ELR (cell line): ENCODE data around the gene ADGRL1.
"Not testable (repeated sequence)": the region's sequence is repeated elsewhere in the genome, so short reads cannot be mapped to it uniquely, and the experiment has no call there.

Source experiments
- DNase-seq: peaks from one replicate; pipeline ENCODE4 v3.0.0-alpha.2; 2015; ENCODE audit warnings: low read depth

ADGRL1 gene

DNA sequence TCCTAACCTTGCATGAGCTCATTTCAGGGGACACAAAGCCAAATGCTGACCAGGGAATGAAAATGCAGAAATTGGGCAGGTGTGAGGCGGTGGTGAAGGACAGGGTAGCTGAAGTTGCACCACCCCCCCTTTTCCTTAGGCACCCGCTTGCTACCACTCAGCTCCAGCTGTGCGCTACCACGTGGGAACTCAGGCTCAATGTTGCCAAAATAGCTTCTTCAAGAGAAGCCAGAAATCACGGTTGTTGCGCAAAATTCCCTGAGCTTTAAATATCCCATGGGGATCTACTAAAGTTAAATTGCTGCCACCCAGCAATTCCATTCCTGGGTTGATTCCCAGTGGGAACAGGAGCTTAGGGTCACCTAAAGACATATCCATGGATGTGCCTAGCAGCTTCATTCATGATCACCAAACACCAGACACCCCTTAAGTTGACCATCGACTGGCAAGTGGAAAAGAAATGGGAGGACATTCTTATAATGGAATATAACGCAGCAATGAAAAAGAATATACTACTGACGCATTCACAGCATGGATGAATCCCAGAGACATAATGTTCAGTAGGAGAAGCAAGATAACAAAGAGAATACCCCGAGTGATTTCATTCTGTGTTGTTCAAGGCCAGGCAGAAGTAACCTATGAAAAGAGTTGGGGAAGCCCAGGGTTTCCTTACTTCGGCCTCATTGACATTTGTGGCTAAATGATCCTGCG, 12.8 kb upstream of the ADGRL1 start:
- DNase-seq: no peak

DNA sequence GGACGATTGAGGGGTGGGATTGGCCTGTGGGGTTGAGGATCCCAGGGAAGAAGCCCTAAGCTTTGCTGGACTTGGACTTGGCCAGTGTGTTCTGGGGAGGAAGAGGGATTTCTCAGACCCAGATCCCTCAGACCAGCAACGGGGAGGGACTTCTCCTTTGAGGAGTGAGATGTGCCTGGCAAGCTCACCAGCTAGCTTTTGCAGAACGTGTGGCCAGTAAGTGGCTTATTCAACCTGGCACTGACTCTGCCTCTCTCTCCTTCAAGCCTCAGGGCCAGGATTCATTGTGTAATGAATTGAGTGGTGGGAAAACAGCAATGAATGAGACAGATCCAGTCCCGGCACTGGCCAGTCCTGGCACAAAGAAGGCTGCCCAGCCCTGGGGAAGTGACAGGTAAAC, 11.9 kb upstream of the ADGRL1 start:
- not testable (repeated sequence) for DNase-seq

DNA sequence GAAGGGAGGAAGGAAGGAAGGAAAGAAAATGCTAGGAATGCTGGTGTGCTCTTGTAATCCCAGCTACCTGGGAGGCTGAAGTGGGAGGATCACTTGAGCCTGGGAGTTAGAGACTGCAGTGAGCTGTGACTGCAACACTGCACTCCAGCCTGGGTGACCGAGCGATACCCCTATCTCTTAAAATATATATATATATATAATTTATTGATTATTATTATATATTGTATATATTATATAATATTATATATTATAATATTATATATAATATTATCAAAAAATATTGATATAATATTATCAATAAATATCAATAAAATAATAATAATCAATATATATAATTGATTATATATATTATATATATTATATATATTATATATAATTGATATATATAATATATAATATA, 8.6 kb upstream of the ADGRL1 start:
- DNase-seq: no peak

DNA sequence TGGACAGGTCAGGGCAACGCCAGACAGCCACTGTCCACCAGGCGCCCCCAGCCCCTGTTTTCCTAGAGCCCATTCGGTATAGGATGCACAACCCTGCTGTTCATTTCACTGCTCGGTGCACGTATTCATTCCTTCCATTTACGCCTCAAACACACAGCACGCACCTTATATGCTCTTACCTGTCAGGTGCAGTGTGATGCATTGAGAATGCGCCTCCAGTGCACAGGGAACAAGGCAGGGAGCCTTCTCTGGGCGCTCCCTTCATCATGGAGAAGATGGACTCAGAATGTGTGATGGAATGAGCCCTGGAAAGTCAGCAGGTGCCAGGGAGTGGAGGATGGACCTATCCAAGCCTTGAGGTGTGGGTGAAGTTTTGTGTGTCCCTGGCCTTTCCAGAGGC, 4.2 kb upstream of the ADGRL1 start:
- DNase-seq: not testable (repeated sequence)

DNA sequence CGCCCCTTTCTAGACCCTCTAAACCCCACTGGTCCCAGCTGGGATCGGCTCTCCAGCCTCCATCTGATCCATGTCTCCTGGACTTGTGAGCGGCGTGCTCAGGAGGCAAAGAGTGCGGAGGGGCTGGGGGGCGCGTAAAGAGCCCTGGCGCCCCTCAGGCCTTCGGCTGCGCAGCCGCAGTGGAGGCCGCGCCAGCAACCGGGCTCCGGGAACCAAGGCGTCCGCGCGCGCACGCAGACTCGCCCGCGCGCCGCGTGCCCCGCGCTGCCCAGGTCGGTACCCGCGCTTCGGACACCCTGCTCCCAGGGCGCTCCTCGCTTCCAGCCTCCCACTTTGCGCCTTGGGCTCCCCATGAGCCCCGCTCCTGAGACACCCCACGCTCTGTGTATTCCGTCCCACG, 3.4 kb upstream of the ADGRL1 start:
- not testable (repeated sequence) for DNase-seq

DNA sequence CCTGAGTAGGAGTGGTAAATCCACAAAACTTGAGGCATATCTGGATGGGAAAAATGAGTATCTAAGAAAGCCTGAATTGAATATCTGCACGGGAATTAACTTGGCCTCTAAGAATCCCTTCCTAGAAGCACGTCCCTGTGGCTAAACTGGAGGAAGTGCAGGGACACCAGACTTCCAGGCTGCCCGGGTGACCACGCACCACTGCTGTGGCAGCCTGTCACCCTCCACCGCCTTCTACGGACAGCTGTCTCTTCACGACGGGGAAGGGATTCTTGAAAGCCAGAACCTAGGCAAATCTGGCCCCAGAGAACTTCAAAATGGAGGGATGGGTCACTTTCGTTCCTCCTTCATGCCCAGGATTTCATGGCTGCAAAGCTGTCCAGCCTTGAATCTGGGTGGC, 2.5 kb upstream of the ADGRL1 start:
- not testable (repeated sequence) for DNase-seq

DNA sequence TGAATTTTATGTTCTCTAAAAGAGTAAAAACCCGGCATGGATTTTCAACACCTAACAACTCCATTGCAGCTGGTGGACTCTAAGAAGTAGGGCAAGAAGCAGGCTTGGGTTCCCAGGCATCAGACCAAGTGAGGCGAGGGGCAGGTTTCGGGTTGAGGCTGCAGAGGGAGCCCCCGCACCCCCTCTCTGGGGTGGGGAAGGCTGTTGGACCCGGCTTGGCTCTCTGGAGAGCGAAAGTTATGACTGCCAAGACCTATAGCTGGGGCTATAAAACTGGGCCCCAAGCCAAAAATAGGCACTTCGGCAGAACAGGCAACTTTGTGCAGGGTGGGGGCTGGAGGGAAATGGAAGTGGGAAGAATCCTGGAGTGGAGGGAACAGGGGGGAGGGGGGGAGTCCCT, 1.8 kb upstream of the ADGRL1 start:
- not testable (repeated sequence) for DNase-seq

DNA sequence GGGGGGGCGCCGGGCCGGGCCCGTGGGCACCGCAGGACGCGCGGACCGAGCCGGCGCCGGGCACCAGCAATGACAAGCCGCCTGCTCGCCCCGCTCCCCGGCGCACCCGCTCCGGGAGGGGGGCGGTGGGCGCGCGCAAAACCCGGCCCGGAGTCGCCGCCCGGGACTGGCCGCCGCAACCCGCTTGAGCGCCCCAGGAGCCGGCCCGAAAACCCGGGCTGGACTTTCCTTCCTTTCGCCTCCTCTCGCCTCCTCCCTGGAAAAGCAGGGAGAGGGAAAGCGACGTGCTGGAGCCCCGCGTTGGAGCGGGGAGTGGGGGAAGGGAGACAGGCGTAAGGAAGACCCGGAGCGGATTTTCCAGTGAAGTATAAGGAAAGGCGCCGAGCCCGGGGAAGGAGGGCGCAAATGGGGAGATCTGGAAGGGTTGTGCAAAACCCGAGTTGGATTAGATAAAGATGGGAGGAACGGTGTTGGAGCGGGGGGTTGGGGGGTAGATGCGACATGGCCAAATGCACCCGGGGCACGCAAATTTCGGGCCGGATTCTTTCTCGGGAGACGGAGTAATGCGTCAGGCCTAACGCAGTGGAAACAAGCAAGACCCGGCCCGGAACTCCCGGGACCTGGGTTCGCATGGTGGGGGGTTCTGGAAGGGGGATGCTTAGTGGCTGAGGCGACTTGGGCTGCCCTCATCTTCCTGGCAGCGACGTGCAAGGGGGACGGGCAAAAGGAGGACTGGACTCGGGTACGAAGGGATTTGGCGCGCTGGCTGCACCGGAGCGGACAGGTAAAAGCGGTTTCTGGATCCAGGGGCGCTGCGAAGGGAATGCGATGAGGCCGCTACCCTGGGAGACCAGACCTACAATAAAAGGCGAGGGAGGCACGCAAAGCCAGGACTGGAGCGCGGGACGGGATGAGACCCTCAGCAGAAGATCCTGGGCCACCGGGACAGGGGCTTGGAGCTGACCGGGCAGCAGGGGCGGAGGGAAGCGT, 1.1 kb upstream of the ADGRL1 start:
- DNase-seq: peak; percentile 92

DNA sequence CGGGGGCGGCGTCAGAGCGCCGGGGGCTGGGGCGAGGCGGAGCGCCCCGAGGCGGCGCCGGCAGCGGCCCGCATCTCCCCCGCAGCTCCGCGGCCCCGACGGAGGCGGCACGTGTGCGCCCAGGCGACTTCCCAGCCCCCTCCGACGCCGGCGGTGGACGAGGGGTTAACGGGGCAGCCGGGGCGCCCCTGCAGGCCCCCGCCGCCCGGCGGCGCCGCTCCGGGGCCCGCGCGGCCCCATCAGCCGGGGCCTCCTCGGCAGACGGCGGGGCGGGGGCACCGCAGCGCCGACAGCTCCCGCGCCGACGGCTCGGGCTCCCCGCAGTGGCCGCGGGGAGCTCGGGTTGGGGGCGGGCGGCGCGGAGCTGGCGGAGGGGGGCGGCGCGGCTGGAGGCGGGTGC, 339 bp upstream of the ADGRL1 start:
- DNase-seq: not testable (repeated sequence)

DNA sequence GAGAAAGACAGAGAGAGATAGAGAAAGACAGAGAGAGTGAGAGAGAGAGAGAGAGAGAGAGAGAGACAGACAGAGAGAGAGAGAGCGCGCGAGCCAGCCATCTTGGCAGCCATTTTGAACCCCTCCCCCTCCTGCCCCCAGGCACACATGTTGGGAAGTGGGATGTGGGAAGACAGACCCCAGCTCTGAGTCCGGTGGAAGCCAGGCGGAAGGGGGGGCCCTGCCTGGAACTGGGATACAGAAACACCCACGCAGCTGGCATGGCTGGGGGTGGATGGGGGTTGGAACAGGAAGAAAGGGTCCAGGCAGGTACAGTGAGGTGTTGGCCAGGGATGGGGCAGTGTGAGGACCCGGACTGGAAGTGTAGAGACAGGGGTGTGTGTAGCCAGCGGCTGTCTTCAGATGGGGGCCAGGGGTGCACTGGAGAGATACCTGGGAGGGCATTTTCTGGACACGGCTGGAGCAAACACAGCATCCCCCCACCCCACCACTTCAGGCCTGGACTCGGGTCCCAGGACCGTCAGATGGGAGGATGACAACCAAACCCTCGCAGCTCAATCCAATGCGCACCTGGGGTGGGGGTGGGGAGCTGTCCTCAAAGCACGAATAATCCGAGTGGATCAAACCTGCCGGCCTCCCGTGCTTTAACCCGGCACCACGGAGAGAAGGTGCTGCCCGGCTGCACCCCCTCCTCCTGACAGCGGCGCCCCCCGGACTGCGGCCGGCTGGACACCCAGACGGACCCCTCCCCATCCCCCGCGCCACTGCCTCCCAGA, 1.1 kb downstream of the ADGRL1 start:
- not testable (repeated sequence) for DNase-seq

DNA sequence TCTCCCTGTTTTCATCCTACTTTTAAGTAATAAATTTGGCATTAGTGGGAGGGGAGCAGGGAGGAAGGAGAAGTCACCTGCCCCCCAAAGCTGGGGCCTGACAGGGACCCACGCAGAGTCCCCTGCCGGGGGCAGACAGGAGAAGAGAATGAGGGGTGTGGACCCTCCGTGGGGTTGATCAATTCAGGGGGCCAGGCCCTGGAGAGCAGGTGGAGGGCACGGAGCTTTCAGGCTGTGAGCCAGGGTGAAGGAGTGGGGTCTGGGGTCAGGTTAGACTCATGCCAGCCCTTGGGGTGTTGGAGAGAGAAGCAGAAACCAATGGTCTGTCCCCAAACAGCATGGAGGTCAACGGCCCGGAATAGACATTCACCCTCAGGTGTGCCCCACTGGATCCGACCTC, 1.8 kb downstream of the ADGRL1 start:
- not testable (repeated sequence) for DNase-seq

DNA sequence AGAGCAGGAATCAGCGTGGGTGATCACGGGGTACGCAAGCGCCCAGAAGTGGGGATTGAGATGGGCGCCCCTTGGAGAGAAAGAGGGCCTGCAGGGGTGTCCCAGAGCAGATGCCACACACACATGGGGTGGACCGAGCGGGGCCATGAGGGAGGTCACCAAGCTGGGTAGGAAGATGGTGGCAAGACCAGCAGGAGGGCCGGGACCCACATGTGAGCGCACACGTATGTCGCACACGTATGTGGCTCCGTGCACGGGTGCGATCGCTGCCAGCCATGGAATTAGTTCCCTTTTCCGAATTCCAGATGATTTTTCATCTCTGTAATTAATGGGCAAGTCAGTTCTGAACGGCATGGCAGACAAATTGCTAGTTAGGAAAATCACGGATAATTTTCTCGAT, 2.2 kb downstream of the ADGRL1 start:
- DNase-seq: not testable (repeated sequence)

DNA sequence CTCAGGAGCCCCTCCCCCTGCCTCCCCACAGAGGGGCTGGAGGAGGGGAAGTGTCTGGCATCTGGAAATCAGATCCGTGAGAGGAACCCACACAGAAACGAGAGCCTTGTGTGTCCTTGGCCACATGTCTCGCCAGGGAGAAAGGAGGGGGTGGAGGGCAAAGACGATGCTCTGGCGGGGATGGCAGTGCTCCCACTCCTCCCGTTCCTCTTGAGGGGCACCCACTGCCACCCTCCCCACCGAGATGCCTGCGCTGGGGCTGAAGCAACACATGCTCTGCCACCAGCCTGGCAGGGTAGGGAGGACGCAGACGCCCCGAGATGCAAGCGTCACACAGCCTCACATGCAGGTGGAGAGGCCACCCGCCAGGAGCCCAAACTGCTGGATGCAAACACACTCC, 2.8 kb downstream of the ADGRL1 start:
- no peak for DNase-seq

DNA sequence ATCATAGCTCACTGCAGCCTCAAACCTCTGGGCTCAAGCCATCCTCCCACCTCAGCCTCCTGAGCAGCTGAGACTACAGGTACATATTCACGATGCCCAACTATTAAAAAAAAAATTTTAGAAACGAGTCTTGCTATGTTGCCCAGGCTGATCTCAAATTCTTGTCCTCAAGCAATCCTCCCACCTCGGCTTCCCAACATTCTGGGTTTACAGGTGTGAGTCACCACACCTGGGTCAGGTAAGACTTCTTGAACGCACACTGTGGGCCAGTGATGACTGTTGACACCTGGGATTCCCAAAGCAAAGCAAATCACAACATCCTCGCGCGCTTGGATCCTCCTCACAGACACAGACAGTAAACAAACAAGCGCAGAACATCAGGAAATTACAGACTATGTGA, 4.5 kb downstream of the ADGRL1 start:
- DNase-seq: not testable (repeated sequence)

DNA sequence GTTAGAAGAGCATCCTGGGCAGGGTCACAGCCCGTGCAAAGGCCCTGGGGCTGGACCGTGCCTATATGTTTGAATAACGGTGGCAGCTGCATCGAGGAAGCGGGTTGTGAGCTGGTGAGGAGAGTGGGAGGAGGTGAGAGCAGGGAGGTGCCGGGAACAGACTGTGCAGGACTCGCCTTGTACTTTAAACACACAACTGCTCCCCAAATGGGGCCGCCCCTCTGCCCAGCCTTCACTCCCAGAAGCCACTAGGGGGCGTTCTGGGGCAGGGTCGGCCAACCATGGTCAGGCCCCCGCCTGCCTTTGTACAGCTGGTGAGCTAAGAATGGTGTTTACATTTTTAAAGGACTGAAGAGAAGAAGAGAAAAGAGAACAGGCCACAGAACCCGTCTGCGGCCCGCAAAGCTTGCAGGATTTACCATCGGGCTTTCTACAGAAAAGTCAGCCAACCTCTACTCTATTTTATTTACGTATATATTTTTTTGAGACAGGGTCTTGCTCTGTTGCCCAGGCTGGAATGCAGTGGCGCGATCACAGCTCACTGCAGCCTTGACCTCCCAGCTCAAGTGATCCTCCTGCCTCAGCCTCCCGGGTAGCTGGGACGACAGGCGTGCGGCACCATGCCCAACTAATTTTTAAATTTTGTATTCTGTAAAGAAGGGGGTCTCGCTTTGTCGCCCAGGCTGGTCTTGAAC, 5.7 kb downstream of the ADGRL1 start:
- peak; percentile 50 for DNase-seq

DNA sequence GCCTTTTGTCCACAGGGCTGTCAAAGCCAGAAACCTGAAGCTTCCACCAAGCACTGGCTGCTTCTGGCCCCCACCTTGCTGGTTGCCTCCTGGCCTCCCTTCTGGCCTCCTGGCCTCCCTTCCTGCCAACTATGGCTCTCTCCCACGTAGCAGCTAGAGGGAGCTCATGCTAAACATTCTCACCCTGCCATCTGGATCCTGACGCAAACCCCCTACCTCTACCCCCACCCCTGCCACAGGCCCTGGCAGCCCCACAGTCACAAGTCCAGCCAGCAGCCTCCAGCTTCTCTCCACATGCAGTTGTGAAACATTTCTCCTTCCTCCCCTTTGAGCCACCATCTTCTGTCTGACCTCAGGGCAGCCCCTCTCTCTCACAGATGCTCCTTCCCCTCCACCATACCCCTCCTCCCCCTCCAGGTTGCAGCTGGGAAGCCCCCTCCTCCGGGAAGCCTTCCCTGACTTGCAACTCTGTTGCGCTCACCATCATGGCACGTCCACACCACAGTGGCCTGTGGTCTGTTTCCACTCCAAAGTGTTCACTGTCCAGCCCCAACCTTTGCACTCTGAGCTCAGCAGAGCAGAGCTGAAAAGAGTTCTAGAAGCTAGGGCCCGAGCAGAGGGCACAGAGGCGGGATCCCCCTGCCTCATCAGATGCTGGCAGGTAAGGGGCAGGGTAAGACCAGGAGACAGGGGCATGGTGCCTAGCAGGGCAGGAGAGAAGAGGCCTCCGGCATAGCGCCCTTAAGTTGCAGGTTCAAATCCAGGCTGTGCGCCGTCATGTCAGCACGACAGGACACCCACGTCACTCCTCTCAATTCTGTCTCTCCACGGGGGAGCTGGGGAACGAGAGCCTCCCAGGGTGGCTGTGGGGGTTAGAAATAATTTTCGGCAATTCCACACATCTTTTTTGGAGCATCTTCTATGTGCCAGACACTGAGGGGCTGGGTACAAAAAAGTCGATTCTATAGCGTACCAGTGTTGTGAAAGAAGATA, 7.3 kb downstream of the ADGRL1 start:
- DNase-seq: peak; percentile 17

DNA sequence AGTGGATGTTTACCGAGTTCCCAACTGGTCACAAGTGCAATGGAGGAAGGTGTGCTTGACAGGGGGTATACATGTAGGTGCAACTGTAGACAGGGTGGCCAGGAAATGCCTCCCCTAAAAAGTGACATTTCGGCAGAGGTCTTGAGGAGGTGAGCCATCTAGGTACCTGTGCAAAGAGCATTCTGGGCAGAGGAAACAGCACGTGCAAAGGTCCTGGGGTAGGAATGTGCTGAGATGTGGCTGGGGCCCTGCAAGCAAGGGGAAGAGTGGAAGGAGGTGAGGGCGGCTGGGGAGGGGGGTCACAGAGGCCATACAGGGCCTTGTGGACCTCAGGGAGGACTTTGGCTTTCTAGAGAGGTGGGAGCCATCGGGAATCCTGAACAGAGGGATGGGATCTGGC, 8.1 kb downstream of the ADGRL1 start:
- DNase-seq: no peak

DNA sequence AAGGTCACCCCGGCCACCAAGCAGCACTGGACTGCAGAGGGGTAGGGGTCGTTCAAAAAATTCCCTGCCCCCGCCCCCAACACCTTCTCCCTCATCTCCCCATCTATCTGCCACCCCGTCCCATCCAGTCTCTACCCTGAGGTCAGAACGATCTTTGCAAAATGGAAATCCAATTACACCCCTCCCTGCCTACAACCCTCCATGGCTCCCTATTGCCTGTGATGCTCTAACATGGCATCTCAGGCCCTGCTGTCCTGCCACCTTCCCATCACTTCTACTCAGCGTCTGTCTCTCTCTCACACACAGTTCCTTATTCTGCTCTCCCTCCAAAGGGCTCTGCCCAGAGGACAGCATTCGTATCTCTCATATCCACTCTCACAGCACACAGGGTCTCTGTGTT, 8.7 kb downstream of the ADGRL1 start:
- DNase-seq: not testable (repeated sequence)

DNA sequence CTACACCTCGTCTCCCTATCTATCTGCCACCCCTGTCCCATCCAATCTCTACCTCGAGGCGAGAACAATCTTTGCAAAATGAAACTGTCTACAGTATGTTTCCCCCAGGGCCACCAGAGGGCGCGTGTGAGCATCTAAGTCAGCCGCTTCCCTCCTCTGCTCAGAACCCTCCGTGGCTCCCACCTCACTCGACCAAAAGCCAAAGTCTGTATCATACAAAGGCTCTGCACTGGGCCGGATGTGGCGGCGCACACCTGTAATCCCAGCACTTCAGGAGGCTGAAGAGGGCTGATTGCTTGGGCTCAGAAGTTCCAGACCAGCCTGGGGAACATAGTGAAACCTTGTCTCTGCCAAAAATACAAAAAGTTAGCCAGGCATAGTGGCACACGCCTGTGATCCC, 9.9 kb downstream of the ADGRL1 start:
- peak; percentile 69 for DNase-seq

DNA sequence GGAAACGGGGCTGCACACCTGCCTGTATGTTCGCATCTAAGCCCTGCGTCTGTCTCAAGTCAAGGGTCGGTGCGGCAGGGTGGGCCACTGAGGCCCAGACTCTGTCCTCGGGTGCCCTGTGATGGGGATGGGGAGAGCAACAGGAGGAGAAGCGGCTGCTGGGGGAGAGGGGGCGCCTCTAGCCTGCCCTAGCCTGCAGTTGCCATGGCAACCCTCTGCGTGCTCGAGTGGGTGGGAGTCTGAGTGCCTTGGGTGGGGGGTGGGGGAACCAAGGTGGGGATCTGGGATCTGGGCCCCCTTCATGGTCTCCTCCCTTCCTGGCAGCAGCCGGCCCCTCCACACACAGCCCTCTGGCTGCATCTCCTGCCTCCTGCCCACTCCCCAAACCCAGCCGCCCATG, 10.8 kb downstream of the ADGRL1 start:
- not testable (repeated sequence) for DNase-seq
